SK-N-SH treated with all-trans-retinoic acid at 6 μM for 48 hours (cell line): ENCODE measurements around the gene PCSK2.

Experiments
- ATAC-seq: fragments of 200-7000 bp; cut with Tn5 transposase; 3 replicates; pipeline ENCODE4 v1.9.1; 2020; ENCODE audit warnings: mild to moderate bottlenecking, moderate library complexity
- ARNTL ChIP-seq: fragments of 450-650 bp; formaldehyde crosslinking; IDR thresholded peaks from 2 replicates; pipeline ENCODE4 v1.5.0; 2020; ENCODE audit warnings: low read depth, mild to moderate bottlenecking, moderate library complexity, borderline replicate concordance
- BACH2 ChIP-seq: fragments of 250-450 bp; sonication (Bioruptor Pico); IDR thresholded peaks from 2 replicates; pipeline ENCODE4 v1.9.0; 2021; ENCODE audit warnings: mild to moderate bottlenecking, borderline replicate concordance
- GLIS3 ChIP-seq: fragments of 250-450 bp; sonication (Bioruptor Pico); IDR thresholded peaks from 2 replicates; pipeline ENCODE4 v1.5.0; 2020; ENCODE audit warnings: mild to moderate bottlenecking, moderate library complexity
- PPARA ChIP-seq: fragments of 250-450 bp; sonication (Bioruptor Pico); IDR thresholded peaks from 2 replicates; pipeline ENCODE4 v1.5.0; 2020; ENCODE audit warnings: mild to moderate bottlenecking, borderline replicate concordance
- RARB ChIP-seq: fragments of 250-450 bp; sonication (Bioruptor Pico); IDR thresholded peaks from 2 replicates; pipeline ENCODE4 v1.8.0; 2021; ENCODE audit warnings: mild to moderate bottlenecking, moderate library complexity
- SNAI2 ChIP-seq: fragments of 250-450 bp; sonication (Bioruptor Pico); IDR thresholded peaks from 2 replicates; pipeline ENCODE4 v1.5.0; 2020; ENCODE audit warnings: mild to moderate bottlenecking, moderate library complexity
- TCF4 ChIP-seq: fragments of 250-450 bp; sonication (Bioruptor Pico); IDR thresholded peaks from 2 replicates; pipeline ENCODE4 v1.8.0; 2021; ENCODE audit warnings: mild to moderate bottlenecking, moderate library complexity, borderline replicate concordance
- TOX ChIP-seq: fragments of 250-450 bp; sonication (Bioruptor Pico); IDR thresholded peaks from 2 replicates; pipeline ENCODE4 v1.8.0; 2021; ENCODE audit warnings: mild to moderate bottlenecking, moderate library complexity, borderline replicate concordance
- ZC3H10 ChIP-seq: fragments of 250-450 bp; sonication (Bioruptor Pico); IDR thresholded peaks from 2 replicates; pipeline ENCODE4 v1.5.1; 2021; ENCODE audit warnings: mild to moderate bottlenecking, moderate library complexity
- ZFP3 ChIP-seq: fragments of 250-450 bp; sonication (Bioruptor Pico); IDR thresholded peaks from 2 replicates; pipeline ENCODE4 v1.5.0; 2020; ENCODE audit warnings: mild to moderate bottlenecking, moderate library complexity
- ZFP30 ChIP-seq: fragments of 450-650 bp; formaldehyde crosslinking; IDR thresholded peaks from 2 replicates; pipeline ENCODE4 v1.5.0; 2022; ENCODE audit warnings: mild to moderate bottlenecking, moderate library complexity
- ZNF565 ChIP-seq: fragments of 450-650 bp; formaldehyde crosslinking; conservative IDR thresholded peaks from 2 replicates; pipeline ENCODE4 v1.5.0; 2020; ENCODE audit warnings: low read depth, mild to moderate bottlenecking, moderate library complexity
- TF ChIP-seq, protein P1 (sequence below): fragments of 250-450 bp; sonication (Bioruptor Pico); IDR thresholded peaks from 2 replicates; pipeline ENCODE4 v1.5.0; 2020; ENCODE audit warnings: mild to moderate bottlenecking, moderate library complexity
- TF ChIP-seq, protein P2 (sequence below): fragments of 250-450 bp; sonication (Bioruptor Pico); IDR thresholded peaks from 2 replicates; pipeline ENCODE4 v1.8.0; 2021; ENCODE audit warnings: low read depth, mild to moderate bottlenecking, moderate library complexity, borderline replicate concordance
- TF ChIP-seq, protein P3 (sequence below): fragments of 250-450 bp; sonication (Bioruptor Pico); IDR thresholded peaks from 2 replicates; pipeline ENCODE4 v1.5.1; 2021; ENCODE audit warnings: mild to moderate bottlenecking, moderate library complexity
- TF ChIP-seq, protein P4 (sequence below): fragments of 250-450 bp; sonication (Bioruptor Pico); IDR thresholded peaks from 2 replicates; pipeline ENCODE4 v1.8.0; 2020; ENCODE audit warnings: mild to moderate bottlenecking, moderate library complexity, borderline replicate concordance

Gene PCSK2

DNA sequence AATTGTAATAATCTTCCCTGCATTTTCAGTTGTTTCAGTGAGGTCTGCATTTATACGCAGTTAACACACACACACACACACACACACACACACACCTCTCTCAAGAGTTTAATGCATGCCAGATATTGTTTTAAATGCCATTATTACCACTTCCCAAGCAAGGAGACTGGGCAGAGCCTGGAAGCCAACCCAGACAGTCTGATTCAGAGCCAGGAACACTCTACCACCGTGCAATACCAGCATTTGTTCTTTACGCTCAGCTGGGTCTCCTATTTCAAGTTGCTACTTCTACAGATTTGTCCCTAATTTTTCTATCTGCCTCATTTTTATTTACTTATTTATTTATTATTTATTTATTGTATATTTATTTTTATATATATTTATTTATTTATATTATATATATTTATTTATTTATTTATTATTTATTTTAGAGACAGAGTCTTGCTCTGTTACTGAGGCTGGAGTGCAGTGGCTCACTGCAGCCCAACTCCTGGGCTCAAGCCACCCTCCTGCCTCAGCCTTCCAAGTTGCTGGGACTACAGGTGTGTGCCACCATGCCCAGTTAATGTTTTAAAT is 68.4 kb downstream of the PCSK2 start:
- no peak for ATAC-seq
- no peak for TF ChIP-seq TCF4 (CRISPR knock-in tag)
- TF ChIP-seq, protein P1, sequence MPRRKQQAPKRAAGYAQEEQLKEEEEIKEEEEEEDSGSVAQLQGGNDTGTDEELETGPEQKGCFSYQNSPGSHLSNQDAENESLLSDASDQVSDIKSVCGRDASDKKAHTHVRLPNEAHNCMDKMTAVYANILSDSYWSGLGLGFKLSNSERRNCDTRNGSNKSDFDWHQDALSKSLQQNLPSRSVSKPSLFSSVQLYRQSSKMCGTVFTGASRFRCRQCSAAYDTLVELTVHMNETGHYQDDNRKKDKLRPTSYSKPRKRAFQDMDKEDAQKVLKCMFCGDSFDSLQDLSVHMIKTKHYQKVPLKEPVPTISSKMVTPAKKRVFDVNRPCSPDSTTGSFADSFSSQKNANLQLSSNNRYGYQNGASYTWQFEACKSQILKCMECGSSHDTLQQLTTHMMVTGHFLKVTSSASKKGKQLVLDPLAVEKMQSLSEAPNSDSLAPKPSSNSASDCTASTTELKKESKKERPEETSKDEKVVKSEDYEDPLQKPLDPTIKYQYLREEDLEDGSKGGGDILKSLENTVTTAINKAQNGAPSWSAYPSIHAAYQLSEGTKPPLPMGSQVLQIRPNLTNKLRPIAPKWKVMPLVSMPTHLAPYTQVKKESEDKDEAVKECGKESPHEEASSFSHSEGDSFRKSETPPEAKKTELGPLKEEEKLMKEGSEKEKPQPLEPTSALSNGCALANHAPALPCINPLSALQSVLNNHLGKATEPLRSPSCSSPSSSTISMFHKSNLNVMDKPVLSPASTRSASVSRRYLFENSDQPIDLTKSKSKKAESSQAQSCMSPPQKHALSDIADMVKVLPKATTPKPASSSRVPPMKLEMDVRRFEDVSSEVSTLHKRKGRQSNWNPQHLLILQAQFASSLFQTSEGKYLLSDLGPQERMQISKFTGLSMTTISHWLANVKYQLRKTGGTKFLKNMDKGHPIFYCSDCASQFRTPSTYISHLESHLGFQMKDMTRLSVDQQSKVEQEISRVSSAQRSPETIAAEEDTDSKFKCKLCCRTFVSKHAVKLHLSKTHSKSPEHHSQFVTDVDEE (CRISPR knock-in tag), result no peak
- TF ChIP-seq ZC3H10 (CRISPR knock-in tag), result no peak
- no peak for TF ChIP-seq RARB (CRISPR knock-in tag)
- TF ChIP-seq ZFP3, result no peak
- TF ChIP-seq, protein P2, sequence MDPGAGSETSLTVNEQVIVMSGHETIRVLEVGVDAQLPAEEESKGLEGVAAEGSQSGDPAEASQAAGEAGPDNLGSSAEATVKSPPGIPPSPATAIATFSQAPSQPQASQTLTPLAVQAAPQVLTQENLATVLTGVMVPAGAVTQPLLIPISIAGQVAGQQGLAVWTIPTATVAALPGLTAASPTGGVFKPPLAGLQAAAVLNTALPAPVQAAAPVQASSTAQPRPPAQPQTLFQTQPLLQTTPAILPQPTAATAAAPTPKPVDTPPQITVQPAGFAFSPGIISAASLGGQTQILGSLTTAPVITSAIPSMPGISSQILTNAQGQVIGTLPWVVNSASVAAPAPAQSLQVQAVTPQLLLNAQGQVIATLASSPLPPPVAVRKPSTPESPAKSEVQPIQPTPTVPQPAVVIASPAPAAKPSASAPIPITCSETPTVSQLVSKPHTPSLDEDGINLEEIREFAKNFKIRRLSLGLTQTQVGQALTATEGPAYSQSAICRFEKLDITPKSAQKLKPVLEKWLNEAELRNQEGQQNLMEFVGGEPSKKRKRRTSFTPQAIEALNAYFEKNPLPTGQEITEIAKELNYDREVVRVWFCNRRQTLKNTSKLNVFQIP (CRISPR knock-in tag), result no peak
- TF ChIP-seq GLIS3 (CRISPR knock-in tag), result no peak

DNA sequence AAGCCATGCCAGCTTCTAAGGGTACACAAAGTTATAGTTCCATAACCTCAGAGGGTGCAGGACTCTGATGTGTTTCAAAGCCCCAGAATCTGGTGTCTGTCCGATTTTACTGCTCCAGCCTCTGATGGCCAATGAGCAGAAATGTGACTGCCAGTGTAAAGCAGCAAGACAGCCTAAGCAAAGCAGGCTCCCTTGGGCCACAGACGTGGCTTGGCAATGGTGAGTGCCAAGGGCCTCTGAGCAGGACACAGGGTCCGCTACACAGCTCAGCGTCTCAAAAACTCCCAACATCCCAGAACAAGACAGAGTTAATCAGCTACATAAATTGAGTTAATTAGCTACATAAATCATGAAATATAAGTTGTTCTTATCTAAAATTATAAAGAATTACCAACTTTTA is 69.2 kb downstream of the PCSK2 start:
- no peak for ATAC-seq
- TF ChIP-seq ZNF565 (no peak), BACH2 (CRISPR knock-in tag) (no peak), ARNTL (CRISPR knock-in tag) (no peak), PPARA (CRISPR knock-in tag) (no peak), TCF4 (CRISPR knock-in tag) (no peak), SNAI2 (CRISPR knock-in tag) (no peak), ZFP30 (CRISPR knock-in tag) (no peak), ZC3H10 (CRISPR knock-in tag) (no peak), TOX (CRISPR knock-in tag) (no peak)
- TF ChIP-seq, protein P3, sequence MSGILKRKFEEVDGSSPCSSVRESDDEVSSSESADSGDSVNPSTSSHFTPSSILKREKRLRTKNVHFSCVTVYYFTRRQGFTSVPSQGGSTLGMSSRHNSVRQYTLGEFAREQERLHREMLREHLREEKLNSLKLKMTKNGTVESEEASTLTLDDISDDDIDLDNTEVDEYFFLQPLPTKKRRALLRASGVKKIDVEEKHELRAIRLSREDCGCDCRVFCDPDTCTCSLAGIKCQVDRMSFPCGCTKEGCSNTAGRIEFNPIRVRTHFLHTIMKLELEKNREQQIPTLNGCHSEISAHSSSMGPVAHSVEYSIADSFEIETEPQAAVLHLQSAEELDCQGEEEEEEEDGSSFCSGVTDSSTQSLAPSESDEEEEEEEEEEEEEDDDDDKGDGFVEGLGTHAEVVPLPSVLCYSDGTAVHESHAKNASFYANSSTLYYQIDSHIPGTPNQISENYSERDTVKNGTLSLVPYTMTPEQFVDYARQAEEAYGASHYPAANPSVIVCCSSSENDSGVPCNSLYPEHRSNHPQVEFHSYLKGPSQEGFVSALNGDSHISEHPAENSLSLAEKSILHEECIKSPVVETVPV, result no peak
- TF ChIP-seq, protein P2 (CRISPR knock-in tag), result no peak
- TF ChIP-seq, protein P1 (CRISPR knock-in tag), result no peak
- TF ChIP-seq, protein P4, sequence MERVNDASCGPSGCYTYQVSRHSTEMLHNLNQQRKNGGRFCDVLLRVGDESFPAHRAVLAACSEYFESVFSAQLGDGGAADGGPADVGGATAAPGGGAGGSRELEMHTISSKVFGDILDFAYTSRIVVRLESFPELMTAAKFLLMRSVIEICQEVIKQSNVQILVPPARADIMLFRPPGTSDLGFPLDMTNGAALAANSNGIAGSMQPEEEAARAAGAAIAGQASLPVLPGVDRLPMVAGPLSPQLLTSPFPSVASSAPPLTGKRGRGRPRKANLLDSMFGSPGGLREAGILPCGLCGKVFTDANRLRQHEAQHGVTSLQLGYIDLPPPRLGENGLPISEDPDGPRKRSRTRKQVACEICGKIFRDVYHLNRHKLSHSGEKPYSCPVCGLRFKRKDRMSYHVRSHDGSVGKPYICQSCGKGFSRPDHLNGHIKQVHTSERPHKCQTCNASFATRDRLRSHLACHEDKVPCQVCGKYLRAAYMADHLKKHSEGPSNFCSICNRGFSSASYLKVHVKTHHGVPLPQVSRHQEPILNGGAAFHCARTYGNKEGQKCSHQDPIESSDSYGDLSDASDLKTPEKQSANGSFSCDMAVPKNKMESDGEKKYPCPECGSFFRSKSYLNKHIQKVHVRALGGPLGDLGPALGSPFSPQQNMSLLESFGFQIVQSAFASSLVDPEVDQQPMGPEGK, result no peak

DNA sequence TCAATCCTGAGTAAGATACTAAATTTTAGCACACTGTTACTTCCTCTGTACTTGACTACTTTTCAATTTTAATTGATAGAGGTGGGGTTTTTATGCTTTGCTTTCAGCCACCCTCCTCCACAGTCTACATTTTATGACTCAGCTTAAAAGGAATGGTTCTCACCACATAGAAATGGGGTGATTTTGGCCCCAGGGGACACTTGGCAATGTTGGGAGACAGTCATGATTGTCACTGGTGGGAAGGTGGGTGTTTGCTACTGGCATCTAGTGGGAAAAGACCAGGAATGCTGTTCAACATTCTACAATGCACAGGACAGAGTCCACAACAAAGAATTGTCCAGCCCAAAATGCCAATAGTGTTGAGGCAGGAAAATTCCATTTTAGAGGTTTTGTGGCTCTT is 71.3 kb downstream of the PCSK2 start:
- ATAC-seq, result no peak

More for the DNA sequence above, 71.3 kb downstream of the PCSK2 start:
- no peak for TF ChIP-seq PPARA (CRISPR knock-in tag)
- TF ChIP-seq ZFP3, result no peak
